Activated B cell treated with CpG ODN at 0.5 μM for 24 hours (primary cell): ENCODE measurements around the gene HMG20A. TPM values are rescaled to one million over a fixed set of nuclear protein-coding genes. Genes with fewer than 3 reads are reported as not detected.

Experiments used
- ATAC-seq: fragments of 200-7000 bp; cut with Tn5 transposase; one replicate; pipeline ENCODE4 v1.10.0; 2021; ENCODE audit warnings: low read depth, mild to moderate bottlenecking, moderate library complexity
- CTCF ChIA-PET: fragments of 350-600 bp; sonication (Branson Sonifier 250); formaldehyde crosslinking; loops from one replicate; lab custom pipeline; 2021; ENCODE audit warnings: antibody characterized with exemption; lab: Charles Lee
- POLR2A ChIA-PET: fragments of 350-600 bp; sonication (Branson Sonifier 250); formaldehyde crosslinking; loops from one replicate; lab custom pipeline; 2021; ENCODE audit warnings: antibody characterized with exemption; lab: Charles Lee
- DNase-seq: peaks from one replicate; pipeline ENCODE4 v3.0.0; 2022
- H3K27ac Mint-ChIP-seq: one replicate; pipeline ENCODE4 v1.8.0; 2020; ENCODE audit warnings: mixed read lengths
- H3K27me3 Mint-ChIP-seq: one replicate; pipeline ENCODE4 v1.8.0; 2021; ENCODE audit warnings: mixed read lengths
- H3K36me3 Mint-ChIP-seq: one replicate; pipeline ENCODE4 v1.8.0; 2021; ENCODE audit warnings: low read depth, mixed read lengths
- H3K4me1 Mint-ChIP-seq: one replicate; pipeline ENCODE4 v1.8.0; 2021; ENCODE audit warnings: mixed read lengths
- H3K4me3 Mint-ChIP-seq: one replicate; pipeline ENCODE4 v1.8.0; 2020; ENCODE audit warnings: mild to moderate bottlenecking, mixed read lengths
- H3K9me3 Mint-ChIP-seq: one replicate; pipeline ENCODE4 v1.8.0; 2020; ENCODE audit warnings: mixed read lengths
- intact Hi-C: fragments of 100-400 bp; cut with micrococcal nuclease; formaldehyde crosslinking; loops from one replicate; pipeline ENCODE4 v1.15.1; 2024
- total RNA-seq: library from RNA; stranded (reverse); gene quantifications from 2 replicates; pipeline ENCODE4 v1.2.3, GENCODE V29; 2022
- TF ChIP-seq, protein P1 (sequence below): fragments of 200-600 bp; IDR thresholded peaks from one replicate; pipeline ENCODE4 v1.8.0; 2022; ENCODE audit warnings: antibody characterized with exemption, mild to moderate bottlenecking

HMG20A gene
- total RNA-seq, 1 donor from 2014 or later, result 53.9 TPM

DNA sequence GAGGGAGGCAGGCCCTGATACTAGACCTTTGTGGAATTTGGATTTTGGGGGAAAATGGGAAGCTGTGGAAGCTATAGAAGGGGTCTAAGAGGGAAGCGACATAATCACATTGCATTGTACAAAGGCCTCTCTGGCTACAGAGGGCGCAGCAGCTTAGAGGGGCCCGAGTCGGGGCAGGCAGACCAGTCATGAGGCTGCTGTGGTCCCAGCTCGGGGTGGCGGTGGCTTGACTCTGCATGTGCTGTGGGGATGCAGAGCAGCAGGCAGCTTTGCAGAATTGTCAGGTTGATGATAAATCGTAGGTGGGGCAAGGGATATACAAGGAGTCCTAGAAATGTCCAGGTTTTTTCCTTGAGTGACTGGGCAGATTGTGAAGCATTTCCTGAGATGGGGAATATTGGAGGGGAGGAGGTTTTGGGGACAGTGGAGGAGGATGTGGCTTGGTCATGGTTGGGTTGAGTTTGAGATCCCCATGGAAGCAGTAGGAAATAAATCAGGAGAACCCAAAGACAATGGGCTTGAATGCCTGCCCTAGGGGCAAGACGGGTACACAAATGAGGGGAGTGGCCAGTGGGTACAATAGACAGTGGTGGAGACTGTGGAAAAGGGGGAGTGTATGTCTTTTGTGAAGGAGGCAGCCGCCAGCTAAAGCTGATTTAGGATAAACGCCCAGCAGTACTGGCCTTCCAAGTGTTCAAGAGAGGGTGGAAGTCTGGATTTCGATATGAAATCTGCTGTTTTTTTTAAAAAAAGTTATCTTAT lies 94.1 kb downstream of the HMG20A start:
- ChIA-PET CTCF (no interaction called here), POLR2A (no interaction called here)
- DNase-seq (no peak), ATAC-seq (no peak)
- no peaks in the 10 kb centered on the region for H3K9me3 Mint-ChIP-seq
- TF ChIP-seq, protein P1, sequence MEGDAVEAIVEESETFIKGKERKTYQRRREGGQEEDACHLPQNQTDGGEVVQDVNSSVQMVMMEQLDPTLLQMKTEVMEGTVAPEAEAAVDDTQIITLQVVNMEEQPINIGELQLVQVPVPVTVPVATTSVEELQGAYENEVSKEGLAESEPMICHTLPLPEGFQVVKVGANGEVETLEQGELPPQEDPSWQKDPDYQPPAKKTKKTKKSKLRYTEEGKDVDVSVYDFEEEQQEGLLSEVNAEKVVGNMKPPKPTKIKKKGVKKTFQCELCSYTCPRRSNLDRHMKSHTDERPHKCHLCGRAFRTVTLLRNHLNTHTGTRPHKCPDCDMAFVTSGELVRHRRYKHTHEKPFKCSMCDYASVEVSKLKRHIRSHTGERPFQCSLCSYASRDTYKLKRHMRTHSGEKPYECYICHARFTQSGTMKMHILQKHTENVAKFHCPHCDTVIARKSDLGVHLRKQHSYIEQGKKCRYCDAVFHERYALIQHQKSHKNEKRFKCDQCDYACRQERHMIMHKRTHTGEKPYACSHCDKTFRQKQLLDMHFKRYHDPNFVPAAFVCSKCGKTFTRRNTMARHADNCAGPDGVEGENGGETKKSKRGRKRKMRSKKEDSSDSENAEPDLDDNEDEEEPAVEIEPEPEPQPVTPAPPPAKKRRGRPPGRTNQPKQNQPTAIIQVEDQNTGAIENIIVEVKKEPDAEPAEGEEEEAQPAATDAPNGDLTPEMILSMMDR, result no peak
- H3K4me1 Mint-ChIP-seq, result peaks cover under 1% of the 10 kb centered on the region
- no peaks in the 10 kb centered on the region for H3K36me3 Mint-ChIP-seq
- H3K27me3 Mint-ChIP-seq, result no peaks in the 10 kb centered on the region
- no peak overlapping the region for H3K27ac Mint-ChIP-seq
- intact Hi-C loops, result no loop called here
- no peak overlapping the region for H3K4me3 Mint-ChIP-seq

DNA sequence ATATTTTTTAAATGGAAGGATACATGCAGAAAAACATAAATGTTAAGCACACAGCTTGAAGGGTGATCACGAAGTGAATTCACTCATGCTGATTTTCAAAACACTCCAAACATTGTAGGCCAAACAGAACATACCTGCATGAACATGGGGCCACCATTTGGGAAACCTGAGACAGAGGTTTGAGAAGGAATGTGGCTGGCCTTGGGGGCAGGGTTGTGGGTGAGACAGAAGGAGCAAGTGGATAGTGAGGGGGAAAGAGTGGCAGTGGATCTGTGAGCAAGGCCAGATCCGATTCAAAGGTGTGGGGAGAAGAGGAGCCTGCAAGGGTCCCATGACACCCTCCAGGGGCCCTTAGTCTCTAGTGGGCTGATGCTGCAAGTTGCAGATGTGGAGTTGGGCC lies 94.9 kb downstream of the HMG20A start:
- ATAC-seq (no peak), DNase-seq (no peak)
- Mint-ChIP-seq H3K27me3 (no peaks in the 10 kb centered on the region), H3K36me3 (no peaks in the 10 kb centered on the region), H3K27ac (no peak overlapping the region), H3K4me1 (no peaks in the 10 kb centered on the region), H3K9me3 (no peaks in the 10 kb centered on the region), H3K4me3 (no peak overlapping the region)
- intact Hi-C loops, result no loop called here
- CTCF ChIA-PET, result no interaction called here
- POLR2A ChIA-PET, result no interaction called here
- TF ChIP-seq, protein P1, result no peak

DNA sequence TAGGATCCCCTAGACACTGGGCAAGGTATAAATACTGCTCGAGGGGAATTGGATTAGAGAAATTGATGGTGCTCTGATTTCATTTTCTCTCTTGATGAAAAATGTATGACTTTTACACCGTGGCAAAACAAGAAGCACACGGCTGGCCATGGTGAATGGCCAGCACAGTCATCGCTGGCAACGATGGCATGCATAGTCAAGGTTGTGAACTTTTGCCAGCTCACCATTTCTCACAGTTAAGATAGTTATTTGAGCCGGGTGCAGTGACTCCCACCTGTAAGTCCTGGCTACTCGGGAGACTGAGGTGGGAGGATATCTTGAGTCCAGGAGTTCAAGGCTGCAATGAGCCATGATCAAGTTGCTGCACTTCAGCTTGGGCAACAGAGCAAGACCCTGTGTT lies 95.4 kb downstream of the HMG20A start:
- Mint-ChIP-seq H3K27ac (no peak overlapping the region), H3K4me3 (no peak overlapping the region), H3K4me1 (no peaks in the 10 kb centered on the region), H3K36me3 (no peaks in the 10 kb centered on the region), H3K27me3 (no peaks in the 10 kb centered on the region), H3K9me3 (no peaks in the 10 kb centered on the region)
- intact Hi-C loops, result no loop called here
- CTCF ChIA-PET, result no interaction called here
- no peak for ATAC-seq
- TF ChIP-seq, protein P1, result no peak
- POLR2A ChIA-PET, result interaction anchor here (0.6 kb wide), 1 partner anchor 1425 kb away, joined by 3 read pairs; no protein-coding TSS in a partner anchor
- DNase-seq, result no peak

DNA sequence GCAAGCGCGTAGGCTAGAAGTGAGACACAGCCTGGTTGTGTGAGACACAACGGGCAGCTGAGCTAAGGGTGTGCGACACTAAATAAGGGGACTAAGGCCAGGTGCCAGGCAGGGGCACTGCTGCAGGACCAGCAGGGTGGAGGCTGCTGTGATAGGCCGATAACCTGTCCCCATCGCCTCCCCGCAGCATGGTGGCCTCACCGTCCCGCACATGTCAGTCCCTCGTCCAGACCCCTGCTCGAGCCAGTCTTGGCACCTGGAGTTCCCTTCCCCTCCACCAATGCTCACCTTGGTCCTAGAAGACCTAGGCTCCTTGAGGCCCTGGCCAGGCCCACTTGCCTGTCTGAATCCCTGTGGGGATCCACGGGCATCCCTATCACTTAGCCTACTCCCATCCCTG lies 96.1 kb downstream of the HMG20A start:
- Mint-ChIP-seq H3K27me3 (no peaks in the 10 kb centered on the region), H3K4me3 (no peak overlapping the region), H3K4me1 (no peaks in the 10 kb centered on the region), H3K9me3 (no peaks in the 10 kb centered on the region), H3K27ac (no peak overlapping the region), H3K36me3 (no peaks in the 10 kb centered on the region)
- ChIA-PET POLR2A (no interaction called here), CTCF (no interaction called here)
- DNase-seq, result no peak
- intact Hi-C loops, result no loop called here
- TF ChIP-seq, protein P1, result no peak
- ATAC-seq, result no peak

DNA sequence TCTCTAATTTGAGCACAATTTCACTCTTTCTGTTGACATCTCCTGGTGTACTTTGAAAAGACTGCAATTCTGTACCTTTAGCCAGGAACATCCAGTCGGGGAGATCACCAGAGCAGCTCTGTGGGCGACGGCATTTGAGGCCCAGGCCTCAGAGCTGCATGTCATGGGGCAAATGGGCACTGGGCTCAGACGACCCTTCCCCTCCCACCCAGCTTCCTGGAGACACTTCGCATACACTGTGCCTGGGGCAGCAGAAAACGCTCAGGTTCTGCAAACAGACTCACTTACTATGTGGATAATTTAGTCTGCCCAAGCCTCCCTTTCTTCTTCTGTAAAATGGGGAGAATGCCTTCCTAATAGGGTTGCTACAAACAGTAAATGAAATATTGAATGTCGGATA lies 96.9 kb downstream of the HMG20A start:
- H3K36me3 Mint-ChIP-seq, result no peaks in the 10 kb centered on the region
- TF ChIP-seq, protein P1, result no peak
- DNase-seq (no peak), ATAC-seq (no peak)
- POLR2A ChIA-PET, result no interaction called here
- no peaks in the 10 kb centered on the region for H3K4me1 Mint-ChIP-seq
- no peaks in the 10 kb centered on the region for H3K9me3 Mint-ChIP-seq
- no peak overlapping the region for H3K4me3 Mint-ChIP-seq
- CTCF ChIA-PET, result no interaction called here
- no peaks in the 10 kb centered on the region for H3K27me3 Mint-ChIP-seq
- H3K27ac Mint-ChIP-seq, result no peak overlapping the region
- intact Hi-C loops, result no loop called here
